Measurements from ENCODE around the gene PRKD1.

DNA sequence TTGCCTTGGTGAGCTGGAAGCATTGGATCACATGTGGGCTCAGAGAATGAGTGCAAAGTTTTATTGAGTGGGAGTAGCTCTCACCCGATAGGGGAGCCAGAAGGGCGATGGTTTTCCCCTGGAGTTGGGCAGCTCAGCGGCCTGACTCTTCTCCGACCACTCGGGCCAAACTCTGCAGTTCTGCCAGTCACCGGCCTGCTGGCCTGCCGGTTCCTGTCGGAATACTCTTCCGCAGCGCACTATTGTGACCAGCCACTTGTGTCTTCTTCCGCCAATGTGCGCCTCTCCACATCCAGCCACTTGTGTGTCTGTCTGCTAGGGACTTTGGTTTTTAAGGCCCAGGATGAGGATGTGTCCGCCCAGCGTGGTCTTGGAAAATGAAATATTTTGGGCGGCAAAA is 43.5 kb upstream of the PRKD1 start:
- TF ChIP-seq, protein P1, sequence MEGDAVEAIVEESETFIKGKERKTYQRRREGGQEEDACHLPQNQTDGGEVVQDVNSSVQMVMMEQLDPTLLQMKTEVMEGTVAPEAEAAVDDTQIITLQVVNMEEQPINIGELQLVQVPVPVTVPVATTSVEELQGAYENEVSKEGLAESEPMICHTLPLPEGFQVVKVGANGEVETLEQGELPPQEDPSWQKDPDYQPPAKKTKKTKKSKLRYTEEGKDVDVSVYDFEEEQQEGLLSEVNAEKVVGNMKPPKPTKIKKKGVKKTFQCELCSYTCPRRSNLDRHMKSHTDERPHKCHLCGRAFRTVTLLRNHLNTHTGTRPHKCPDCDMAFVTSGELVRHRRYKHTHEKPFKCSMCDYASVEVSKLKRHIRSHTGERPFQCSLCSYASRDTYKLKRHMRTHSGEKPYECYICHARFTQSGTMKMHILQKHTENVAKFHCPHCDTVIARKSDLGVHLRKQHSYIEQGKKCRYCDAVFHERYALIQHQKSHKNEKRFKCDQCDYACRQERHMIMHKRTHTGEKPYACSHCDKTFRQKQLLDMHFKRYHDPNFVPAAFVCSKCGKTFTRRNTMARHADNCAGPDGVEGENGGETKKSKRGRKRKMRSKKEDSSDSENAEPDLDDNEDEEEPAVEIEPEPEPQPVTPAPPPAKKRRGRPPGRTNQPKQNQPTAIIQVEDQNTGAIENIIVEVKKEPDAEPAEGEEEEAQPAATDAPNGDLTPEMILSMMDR (IDR thresholded peaks at IDR 0.05): no peak
- TF ChIP-seq EP300 (IDR thresholded peaks at IDR 0.05): no peak
